OCI-LY3 (cell line): ENCODE results near the gene MGAT3.

Source experiments
- H2AFZ ChIP-seq: fragments of 200-600, 300-600 bp; shearing (Covaris generic); 2 replicates; pipeline ENCODE4 v1.6.0; 2014; ENCODE audit warnings: antibody characterized with exemption, low read depth, low read length
- H3K27ac ChIP-seq: fragments of 200-600, 300-600 bp; sonication (generic); 2 replicates; pipeline ENCODE4 v1.5.1; 2014; ENCODE audit warnings: mild to moderate bottlenecking, low read length, moderate library complexity, mixed read lengths
- H3K27me3 ChIP-seq: fragments of 200-600, 300-600 bp; sonication (generic); 2 replicates; pipeline ENCODE4 v1.6.1; 2014; ENCODE audit warnings: low read depth, low read length, mixed read lengths
- H3K36me3 ChIP-seq: fragments of 200-600, 300-600 bp; sonication (generic); replicated peaks from 2 replicates; pipeline ENCODE3; 2014; ENCODE audit warnings: low read depth, low read length, mixed read lengths
- H3K4me1 ChIP-seq: fragments of 300-600, 200-600 bp; sonication (generic); 2 replicates; pipeline ENCODE4 v1.6.1; 2014; ENCODE audit warnings: low read length, mixed read lengths
- H3K4me2 ChIP-seq: fragments of 200-600, 300-600 bp; sonication (generic); 2 replicates; pipeline ENCODE4 v1.6.1; 2014; ENCODE audit warnings: low read length, mixed read lengths
- H3K4me3 ChIP-seq: fragments of 300-600, 200-600 bp; sonication (generic); 2 replicates; pipeline ENCODE4 v1.5.1; 2014; ENCODE audit warnings: antibody characterized with exemption, mild to moderate bottlenecking, low read length, moderate library complexity
- H3K79me2 ChIP-seq: fragments of 300-600, 200-600 bp; shearing (Covaris generic); 2 replicates; pipeline ENCODE4 v1.6.1; 2014; ENCODE audit warnings: mild to moderate bottlenecking, low read length, mixed read lengths
- H3K9ac ChIP-seq: fragments of 300-600, 200-600 bp; shearing (Covaris generic); 2 replicates; pipeline ENCODE4 v1.6.0; 2014; ENCODE audit warnings: mild to moderate bottlenecking, low read length, moderate library complexity
- H3K9me3 ChIP-seq: fragments of 200-600, 300-600 bp; shearing (Covaris generic); 2 replicates; pipeline ENCODE4 v1.6.1; 2014; ENCODE audit warnings: low read length, mixed read lengths; ENCODE audit not compliant: insufficient read depth
- H4K20me1 ChIP-seq: fragments of 200-600, 300-600 bp; sonication (generic); 2 replicates; pipeline ENCODE4 v1.6.1; 2016; ENCODE audit warnings: low read length, mixed read lengths; ENCODE audit not compliant: insufficient read depth
- EZH2phosphoT487 ChIP-seq: fragments of 200-600 bp; shearing (Covaris generic); IDR thresholded peaks from 2 replicates; pipeline ENCODE4 v1.6.1; 2018; ENCODE audit warnings: antibody characterized with exemption, mixed run types, low read depth
- TF ChIP-seq, protein P1 (sequence below): fragments of 200-600, 300-600 bp; sonication (generic); IDR thresholded peaks from 2 replicates; pipeline ENCODE4 v1.5.1; 2014; ENCODE audit warnings: antibody characterized with exemption, low read length, low read depth

MGAT3 gene

DNA sequence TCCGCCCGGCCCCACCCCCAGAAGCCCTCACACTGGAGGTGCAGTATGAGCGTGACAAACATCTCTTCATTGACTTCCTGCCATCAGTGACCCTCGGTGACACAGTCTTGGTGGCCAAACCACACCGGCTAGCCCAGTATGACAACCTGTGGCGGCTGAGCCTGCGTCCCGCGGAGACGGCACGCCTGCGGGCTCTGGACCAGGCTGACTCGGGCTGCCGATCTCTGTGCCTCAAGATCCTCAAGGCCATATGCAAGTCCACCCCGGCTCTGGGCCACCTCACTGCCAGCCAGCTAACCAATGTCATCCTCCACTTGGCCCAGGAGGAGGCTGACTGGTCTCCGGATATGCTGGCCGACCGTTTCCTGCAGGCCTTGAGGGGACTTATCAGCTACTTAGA is 57.0 kb downstream of the MGAT3 start:
- peaks cover 19% of the 10 kb centered on the region for H4K20me1 ChIP-seq

DNA sequence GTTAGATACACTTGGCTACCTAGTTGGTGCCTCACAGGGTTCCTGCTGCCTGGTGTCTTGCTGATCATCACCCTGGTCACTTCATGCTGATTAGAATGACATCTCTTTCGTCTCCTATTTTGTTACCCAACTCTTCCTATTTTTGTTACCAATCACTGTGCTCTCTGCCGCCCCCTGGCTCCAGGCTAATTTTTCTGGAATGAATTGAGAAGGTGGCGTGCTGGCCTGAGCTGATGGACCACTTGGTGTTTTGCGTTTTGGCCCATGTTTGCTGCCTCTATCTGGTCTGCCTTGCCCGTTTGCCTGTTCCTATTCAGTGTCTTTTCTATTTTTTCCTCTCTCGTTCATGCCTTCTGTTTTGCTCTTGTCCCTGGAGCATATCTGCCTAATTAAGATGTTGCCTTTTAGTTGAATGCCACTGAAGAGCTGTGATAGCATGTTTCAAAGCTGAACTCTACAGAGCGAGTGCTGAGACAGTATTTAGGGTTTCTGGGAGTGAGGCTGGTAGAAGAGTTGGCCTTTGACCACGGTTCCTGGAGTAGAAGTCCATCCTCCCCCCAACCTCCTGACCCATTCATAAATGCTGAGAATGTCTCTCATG is 57.7 kb downstream of the MGAT3 start:
- peaks cover 76% of the 10 kb centered on the region for H3K79me2 ChIP-seq
- H3K4me3 ChIP-seq, result no peak overlapping the region
- H3K36me3 ChIP-seq, result peaks cover 59% of the 10 kb centered on the region
- peaks cover 18% of the 10 kb centered on the region for H4K20me1 ChIP-seq
- H3K4me2 ChIP-seq, result no peak overlapping the region
- H3K4me1 ChIP-seq, result peaks cover 38% of the 10 kb centered on the region
- H3K9me3 ChIP-seq, result no peaks in the 10 kb centered on the region
- H2AFZ ChIP-seq, result no peak overlapping the region
- H3K9ac ChIP-seq, result no peak overlapping the region
- TF ChIP-seq, protein P1, sequence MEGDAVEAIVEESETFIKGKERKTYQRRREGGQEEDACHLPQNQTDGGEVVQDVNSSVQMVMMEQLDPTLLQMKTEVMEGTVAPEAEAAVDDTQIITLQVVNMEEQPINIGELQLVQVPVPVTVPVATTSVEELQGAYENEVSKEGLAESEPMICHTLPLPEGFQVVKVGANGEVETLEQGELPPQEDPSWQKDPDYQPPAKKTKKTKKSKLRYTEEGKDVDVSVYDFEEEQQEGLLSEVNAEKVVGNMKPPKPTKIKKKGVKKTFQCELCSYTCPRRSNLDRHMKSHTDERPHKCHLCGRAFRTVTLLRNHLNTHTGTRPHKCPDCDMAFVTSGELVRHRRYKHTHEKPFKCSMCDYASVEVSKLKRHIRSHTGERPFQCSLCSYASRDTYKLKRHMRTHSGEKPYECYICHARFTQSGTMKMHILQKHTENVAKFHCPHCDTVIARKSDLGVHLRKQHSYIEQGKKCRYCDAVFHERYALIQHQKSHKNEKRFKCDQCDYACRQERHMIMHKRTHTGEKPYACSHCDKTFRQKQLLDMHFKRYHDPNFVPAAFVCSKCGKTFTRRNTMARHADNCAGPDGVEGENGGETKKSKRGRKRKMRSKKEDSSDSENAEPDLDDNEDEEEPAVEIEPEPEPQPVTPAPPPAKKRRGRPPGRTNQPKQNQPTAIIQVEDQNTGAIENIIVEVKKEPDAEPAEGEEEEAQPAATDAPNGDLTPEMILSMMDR, result peak; percentile 88
- TF ChIP-seq EZH2phosphoT487, result no peak
- H3K27ac ChIP-seq, result peak overlapping the region; percentile 65; the same call in 1 of the 2 replicates
- no peaks in the 10 kb centered on the region for H3K27me3 ChIP-seq

More for the DNA sequence above, 57.0 kb downstream of the MGAT3 start:
- H3K36me3 ChIP-seq, result peaks cover 63% of the 10 kb centered on the region
- H3K9me3 ChIP-seq, result no peaks in the 10 kb centered on the region
- H3K4me1 ChIP-seq, result peaks cover 41% of the 10 kb centered on the region
- peaks cover 76% of the 10 kb centered on the region for H3K79me2 ChIP-seq
- H3K4me2 ChIP-seq, result no peak overlapping the region
- H3K4me3 ChIP-seq, result no peak overlapping the region
- H3K27ac ChIP-seq, result no peak overlapping the region
- H3K9ac ChIP-seq, result no peak overlapping the region
- no peak overlapping the region for H2AFZ ChIP-seq
- TF ChIP-seq, protein P1, result no peak
- no peak for TF ChIP-seq EZH2phosphoT487
- H3K27me3 ChIP-seq, result no peaks in the 10 kb centered on the region

DNA sequence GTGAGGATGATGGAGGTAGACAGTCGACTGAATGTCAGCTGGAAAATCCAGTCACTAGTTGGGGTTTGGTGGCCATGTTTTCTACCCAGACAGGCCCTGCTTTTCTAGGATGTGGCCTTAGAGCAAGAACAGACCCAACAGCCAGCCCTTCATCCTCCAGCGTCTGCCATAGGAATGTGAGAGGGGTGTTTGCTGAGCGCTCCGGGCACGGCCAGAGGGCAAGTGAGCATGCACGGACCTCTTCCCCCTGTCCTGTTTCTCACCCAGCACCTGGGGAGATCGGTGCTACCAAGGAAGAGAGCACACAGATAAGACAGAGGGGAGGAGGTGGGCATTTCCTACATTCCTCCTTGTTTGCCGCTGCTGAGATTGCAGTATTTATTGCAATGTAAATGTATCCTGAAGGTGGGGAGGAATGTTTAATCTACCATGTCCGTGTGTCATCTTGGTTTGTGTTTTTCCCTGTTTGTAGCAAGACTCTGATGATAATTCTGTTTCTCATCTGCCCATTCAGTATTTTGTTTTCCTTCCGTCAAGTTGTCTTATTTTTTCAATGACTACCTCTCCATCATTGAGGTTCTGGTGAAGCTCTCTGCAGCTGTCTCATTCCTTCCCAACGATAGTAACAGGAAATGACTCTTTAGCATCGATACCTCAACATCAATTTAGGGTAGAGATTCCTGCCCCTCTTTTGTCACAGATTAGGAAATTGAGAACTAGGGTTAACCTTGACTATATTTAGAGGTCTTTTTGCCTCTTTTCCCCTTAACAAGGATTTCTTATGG is 58.6 kb downstream of the MGAT3 start:
- Histone ChIP-seq H3K4me3 (peak overlapping the region; percentile 24; the same call in 1 of the 2 replicates), H3K79me2 (peaks cover 74% of the 10 kb centered on the region), H3K4me2 (peak overlapping the region; percentile 54), H2AFZ (no peak overlapping the region), H3K9me3 (no peaks in the 10 kb centered on the region), H3K27ac (peak overlapping the region; percentile 65), H3K36me3 (peaks cover 57% of the 10 kb centered on the region), H3K4me1 (peaks cover 34% of the 10 kb centered on the region), H3K27me3 (no peaks in the 10 kb centered on the region), H4K20me1 (peaks cover 16% of the 10 kb centered on the region), H3K9ac (0 out of 2 replicates have a peak overlapping the region, but pooled peaks have one; percentile 32)
- TF ChIP-seq, protein P1, result no peak
- no peak for TF ChIP-seq EZH2phosphoT487

DNA sequence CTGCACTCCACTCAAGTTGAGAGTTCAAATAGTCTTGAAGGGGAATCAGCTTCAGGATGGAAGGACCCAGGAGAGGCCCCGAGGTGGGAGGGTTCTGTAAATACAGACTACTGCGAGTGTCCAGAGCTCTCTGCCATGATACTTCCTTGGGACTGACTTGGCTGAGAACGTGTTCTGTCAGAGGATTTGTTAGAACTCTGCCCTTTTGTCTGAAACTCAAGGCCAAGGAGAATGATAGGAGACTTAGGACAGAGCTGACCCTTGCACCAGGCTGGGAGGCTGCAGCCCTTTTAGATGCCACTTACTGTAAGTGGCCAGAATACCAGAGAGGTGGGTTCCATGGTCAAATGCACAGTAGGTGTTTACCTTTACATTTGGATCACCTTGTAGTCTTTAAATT is 60.7 kb downstream of the MGAT3 start:
- Histone ChIP-seq H3K36me3 (peaks cover 54% of the 10 kb centered on the region), H4K20me1 (peaks cover 27% of the 10 kb centered on the region), H3K79me2 (peaks cover 86% of the 10 kb centered on the region), H3K4me3 (no peak overlapping the region), H3K27ac (no peak overlapping the region), H3K4me2 (no peak overlapping the region), H3K9ac (no peak overlapping the region), H3K9me3 (no peaks in the 10 kb centered on the region), H3K4me1 (peaks cover 43% of the 10 kb centered on the region), H2AFZ (no peak overlapping the region), H3K27me3 (no peaks in the 10 kb centered on the region)
- TF ChIP-seq, protein P1, result no peak
- no peak for TF ChIP-seq EZH2phosphoT487
